Neuronal stem cell (in vitro differentiated cells): ENCODE results near the gene HSPA12B.

ENCODE experiments used
- DNase-seq: peaks from one replicate; pipeline ENCODE4 v3.0.0-alpha.2; 2013; ENCODE audit warnings: low spot score
- H2AFZ ChIP-seq: one replicate; pipeline ENCODE4 v1.6.1; 2013; ENCODE audit warnings: mild to moderate bottlenecking, low read length, inconsistent platforms
- H2AK5ac ChIP-seq: 2 replicates; pipeline ENCODE4 v1.6.1; 2013; ENCODE audit warnings: low read depth, mild to moderate bottlenecking, inconsistent platforms, low read length, moderate library complexity, mixed read lengths
- H2BK120ac ChIP-seq: 2 replicates; pipeline ENCODE4 v1.6.1; 2013; ENCODE audit warnings: low read depth, mild to moderate bottlenecking, inconsistent platforms, low read length, moderate library complexity, mixed read lengths
- H2BK12ac ChIP-seq: one replicate; pipeline ENCODE4 v1.6.1; 2013; ENCODE audit warnings: low read length, inconsistent platforms
- H2BK15ac ChIP-seq: 2 replicates; pipeline ENCODE4 v1.6.1; 2013; ENCODE audit warnings: mild to moderate bottlenecking, low read length, inconsistent platforms, mixed read lengths
- H2BK5ac ChIP-seq: one replicate; pipeline ENCODE4 v1.6.1; 2013; ENCODE audit warnings: inconsistent platforms, mild to moderate bottlenecking, low read length, moderate library complexity
- H3K14ac ChIP-seq: one replicate; pipeline ENCODE4 v1.6.1; 2013; ENCODE audit warnings: low read length, inconsistent platforms
- H3K18ac ChIP-seq: 2 replicates; pipeline ENCODE4 v1.6.1; 2013; ENCODE audit warnings: low read length, inconsistent platforms
- H3K23ac ChIP-seq: 2 replicates; pipeline ENCODE4 v1.6.1; 2013; ENCODE audit warnings: low read depth, mild to moderate bottlenecking, mixed read lengths, low read length, inconsistent platforms; ENCODE audit not compliant: poor library complexity
- H3K27ac ChIP-seq: replicated peaks from 3 replicates; pipeline ENCODE4 v1.5.1; 2013; ENCODE audit warnings: low read length, inconsistent platforms
- H3K27me3 ChIP-seq, 3 experiments: 2 replicates each; pipeline ENCODE4 v1.6.1; 2013; ENCODE audit warnings: low read length in 3 of 3, mild to moderate bottlenecking in 2 of 3, inconsistent platforms in 1 of 3, low read depth in 1 of 3, mixed read lengths in 1 of 3, moderate library complexity in 1 of 3; ENCODE audit not compliant: control insufficient read depth in 3 of 3, insufficient read depth in 3 of 3
- H3K36me3 ChIP-seq, 2 donors: replicated peaks in 1 of 2; 2 replicates each; pipeline ENCODE4 v1.6.1; 2013; ENCODE audit warnings: low read length in 2 of 2; ENCODE audit not compliant: control insufficient read depth in 2 of 2, insufficient read depth in 2 of 2
- H3K4ac ChIP-seq: 2 replicates; pipeline ENCODE4 v1.6.1; 2013; ENCODE audit warnings: inconsistent platforms, mild to moderate bottlenecking, low read length, moderate library complexity
- H3K4me1 ChIP-seq, 2 donors: 1 replicate in 1 of 2; 2 replicates in 1 of 2; pipeline ENCODE4 v1.6.1; 2013; ENCODE audit warnings: low read length in 2 of 2, low read depth in 1 of 2; ENCODE audit not compliant: control insufficient read depth in 2 of 2, insufficient read depth in 1 of 2
- H3K4me2 ChIP-seq: one replicate; pipeline ENCODE4 v1.6.1; 2013; ENCODE audit warnings: mild to moderate bottlenecking, low read length, inconsistent platforms; ENCODE audit not compliant: insufficient read depth, poor library complexity, severe bottlenecking
- H3K4me3 ChIP-seq, 2 donors: 2 replicates each; pipeline ENCODE4 v1.5.1; 2013; ENCODE audit warnings: low read length in 2 of 2, mild to moderate bottlenecking in 2 of 2, inconsistent platforms in 1 of 2, moderate library complexity in 1 of 2
- H3K79me1 ChIP-seq: one replicate; pipeline ENCODE4 v1.6.1; 2013; ENCODE audit warnings: low read depth, mild to moderate bottlenecking, inconsistent platforms, low read length, moderate library complexity
- H3K9ac ChIP-seq: one replicate; pipeline ENCODE4 v1.6.1; 2013; ENCODE audit warnings: mild to moderate bottlenecking, low read depth, low read length, inconsistent platforms; ENCODE audit not compliant: poor library complexity
- H3K9me3 ChIP-seq, 2 donors: replicated peaks in 1 of 2; 2 replicates each; pipeline versions ENCODE3 to v1.6.1; 2013; ENCODE audit warnings: low read length in 2 of 2, mild to moderate bottlenecking in 2 of 2, inconsistent platforms in 1 of 2, low read depth in 1 of 2, mixed read lengths in 1 of 2, moderate library complexity in 1 of 2; ENCODE audit not compliant: control insufficient read depth in 2 of 2, insufficient read depth in 1 of 2
- H4K8ac ChIP-seq: one replicate; pipeline ENCODE4 v1.6.1; 2013; ENCODE audit warnings: low read depth, mild to moderate bottlenecking, inconsistent platforms, low read length, moderate library complexity
- H4K91ac ChIP-seq: one replicate; pipeline ENCODE4 v1.6.1; 2013; ENCODE audit warnings: low read length, low read depth, mild to moderate bottlenecking, inconsistent platforms; ENCODE audit not compliant: poor library complexity
- WGBS, 2 donors: extraction: QIAGEN DNeasy Blood & Tissue Kit; methylation state at CpG; one replicate each; pipeline ENCODE4 v1.1.7; 2013; ENCODE audit warnings: missing lambda C conversion rate in 2 of 2, mixed read lengths in 1 of 2; ENCODE audit not compliant: insufficient read length in 2 of 2, insufficient replicate concordance in 1 of 2; ENCODE audit errors: extremely low coverage in 2 of 2; 5-methylcytosine and 5-hydroxymethylcytosine counted together

Gene HSPA12B

GRCh38 chr20:3784863-3785239 is 52.4 kb downstream of the HSPA12B start:
- Histone ChIP-seq H2BK15ac (no peak overlapping the region), H2AK5ac (no peak overlapping the region), H3K4me3 (no peak overlapping the region), H4K91ac (no peak overlapping the region), H3K4me1 (peaks cover 3 to 17% of the 10 kb centered on the region in 2 donors), H2BK12ac (no peak overlapping the region), H2BK120ac (no peak overlapping the region), H3K27ac (no peak overlapping the region), H3K4ac (no peak overlapping the region), H3K23ac (peak overlapping the region; percentile 66), H3K36me3 (peaks cover 0 to 4% of the 10 kb centered on the region in 2 donors), H3K4me2 (no peak overlapping the region), H3K9ac (no peak overlapping the region), H4K8ac (no peak overlapping the region), H3K9me3 (no peaks in the 10 kb centered on the region), H3K14ac (no peak overlapping the region), H2AFZ (no peak overlapping the region), H3K18ac (no peak overlapping the region), H3K79me1 (peaks cover 11% of the 10 kb centered on the region), H3K27me3 (peaks cover 0 to 4% (median under 1%) of the 10 kb centered on the region in 3 experiments), H2BK5ac (no peak overlapping the region)
- no peak for DNase-seq
- no CpG with 5 or more reads among the region's 6 CpGs for WGBS, 2 donors

- peak overlapping the region; percentile 89 for H2BK5ac ChIP-seq
- H3K4ac ChIP-seq, result peak overlapping the region; percentile 97
- peak overlapping the region; percentile 94 for H3K4me2 ChIP-seq
- peak overlapping the region; percentile 35 for H2BK12ac ChIP-seq
- H2AK5ac ChIP-seq, result peak overlapping the region; percentile 88
- H2BK15ac ChIP-seq, result peak overlapping the region; percentile 71
- peaks cover 0 to 4% of the 10 kb centered on the region in 2 donors for H3K36me3 ChIP-seq
- H3K18ac ChIP-seq, result peak overlapping the region; percentile 98
- peaks cover 3 to 17% of the 10 kb centered on the region in 2 donors for H3K4me1 ChIP-seq
- DNase-seq, result no peak
- peak overlapping the region; percentile 83 for H4K91ac ChIP-seq
- H2BK120ac ChIP-seq, result no peak overlapping the region
- no peaks in the 10 kb centered on the region for H3K9me3 ChIP-seq
- H3K23ac ChIP-seq, result peak overlapping the region; percentile 99
- peak overlapping the region; percentile 44 to 88 for H3K4me3 ChIP-seq
- peak overlapping the region; percentile 98 for H3K9ac ChIP-seq
- peaks cover 11% of the 10 kb centered on the region for H3K79me1 ChIP-seq
- no peak overlapping the region for H4K8ac ChIP-seq
- no peak overlapping the region for H3K14ac ChIP-seq
- peaks cover 0 to 2% (median 0%) of the 10 kb centered on the region in 3 experiments for H3K27me3 ChIP-seq
- no peak overlapping the region for H3K27ac ChIP-seq
- H2AFZ ChIP-seq, result no peak overlapping the region
- no CpG with 5 or more reads among the region's 79 CpGs for WGBS, 2 donors
Measured at GRCh38 chr20:3785240-3786125, 53.0 kb downstream of the HSPA12B start.

- H3K18ac ChIP-seq, result peak overlapping the region; percentile 98
- peak overlapping the region; percentile 71 for H2BK15ac ChIP-seq
- no CpG with 5 or more reads among the region's 35 CpGs for WGBS, 2 donors
- H3K27ac ChIP-seq, result no peak overlapping the region
- H3K4me3 ChIP-seq, result peak overlapping the region; percentile 44 to 88
- H2AFZ ChIP-seq, result peak overlapping the region; percentile 41
- H3K36me3 ChIP-seq, result peaks cover 0 to 4% of the 10 kb centered on the region in 2 donors
- peak overlapping the region; percentile 83 for H4K91ac ChIP-seq
- peak overlapping the region; percentile 99 for H3K23ac ChIP-seq
- peak overlapping the region; percentile 94 for H3K4me2 ChIP-seq
- no peak overlapping the region for H2BK120ac ChIP-seq
- no peaks in the 10 kb centered on the region for H3K9me3 ChIP-seq
- peaks cover 11% of the 10 kb centered on the region for H3K79me1 ChIP-seq
- peaks cover 0 to 1% (median 0%) of the 10 kb centered on the region in 3 experiments for H3K27me3 ChIP-seq
- DNase-seq, result no peak
- H3K14ac ChIP-seq, result peak overlapping the region; percentile 100
- H2BK5ac ChIP-seq, result peak overlapping the region; percentile 89
- H3K4me1 ChIP-seq, result peaks cover 0 to 15% of the 10 kb centered on the region in 2 donors
- H4K8ac ChIP-seq, result no peak overlapping the region
- peak overlapping the region; percentile 35 for H2BK12ac ChIP-seq
- peak overlapping the region; percentile 97 for H3K4ac ChIP-seq
- peak overlapping the region; percentile 88 for H2AK5ac ChIP-seq
- peak overlapping the region; percentile 98 for H3K9ac ChIP-seq
Measured at GRCh38 chr20:3786126-3786484, 53.6 kb downstream of the HSPA12B start.

GRCh38 chr20:3786665-3787323 is 54.3 kb downstream of the HSPA12B start, which contains the start of gene CENPB:
TSS of gene CENPB (minus strand) at chr20:3786740. CDS start at chr20:3786483, 257 bp downstream.
- Histone ChIP-seq H3K23ac (peak within 1 kb of the TSS; percentile 99), H2AK5ac (peak within 1 kb of the TSS; percentile 88), H3K9ac (peak within 1 kb of the TSS; percentile 98), H3K27me3 (peaks cover 0 to 1% (median 0%) of the 10 kb centered on the region in 3 experiments), H3K9me3 (no peaks in the 10 kb centered on the region), H3K36me3 (peaks cover 0 to 4% of the 10 kb centered on the region in 2 donors), H3K4me1 (peaks cover 0 to 14% of the 10 kb centered on the region in 2 donors), H3K27ac (no peak within 1 kb of the TSS), H3K4me2 (peak within 1 kb of the TSS; percentile 94), H3K14ac (peak within 1 kb of the TSS; percentile 100), H2BK12ac (peak within 1 kb of the TSS; percentile 35), H4K91ac (peak within 1 kb of the TSS; percentile 83), H2BK15ac (peak within 1 kb of the TSS; percentile 71), H2BK5ac (peak within 1 kb of the TSS; percentile 89), H3K79me1 (peaks cover 11% of the 10 kb centered on the region), H3K18ac (peak within 1 kb of the TSS; percentile 98), H3K4ac (peak within 1 kb of the TSS; percentile 97), H4K8ac (no peak within 1 kb of the TSS), H3K4me3 (peak within 1 kb of the TSS; percentile 44 to 88), H2BK120ac (no peak within 1 kb of the TSS), H2AFZ (peak within 1 kb of the TSS; percentile 41)
- DNase-seq, result peak; percentile 87
- no CpG with 5 or more reads among the region's 70 CpGs for WGBS, 2 donors
